ENCODE data around the gene SPON1. TPM values are rescaled to one million over a fixed set of nuclear protein-coding genes. Genes with fewer than 3 reads are reported as not detected.
A peak's percentile ranks its signal among the peaks of the same experiment; 100 is the strongest.
"Not testable (repeated sequence)": the region's sequence is repeated elsewhere in the genome, so short reads cannot be mapped to it uniquely, and the experiment has no call there.

The SPON1 gene
- polyA plus RNA-seq, result 71.8 TPM
- long read RNA-seq, donor 1, full-length matches to known transcripts, result 15 of 42 reads
- long read RNA-seq, donor 1, partial matches to known transcripts, result 27 of 42 reads
- long read RNA-seq, donor 1, other reads (novel, unspliced or antisense), result 0 of 42 reads
- long read RNA-seq, donor 2, full-length matches to known transcripts, result 11 of 82 reads
- long read RNA-seq, donor 2, partial matches to known transcripts, result 71 of 82 reads
- long read RNA-seq, donor 2, other reads (novel, unspliced or antisense), result 0 of 82 reads
- long read RNA-seq, donor 3, result 0 reads
- long read RNA-seq, donor 4, full-length matches to known transcripts, result 2 of 2 reads
- long read RNA-seq, donor 4, partial matches to known transcripts, result 0 of 2 reads
- long read RNA-seq, donor 4, other reads (novel, unspliced or antisense), result 0 of 2 reads
- long read RNA-seq, donor 5, full-length matches to known transcripts, result 6 of 13 reads
- long read RNA-seq, donor 5, partial matches to known transcripts, result 7 of 13 reads
- long read RNA-seq, donor 5, other reads (novel, unspliced or antisense), result 0 of 13 reads
- long read RNA-seq, donor 6, full-length matches to known transcripts, result 23 of 28 reads
- long read RNA-seq, donor 6, partial matches to known transcripts, result 5 of 28 reads
- long read RNA-seq, donor 6, other reads (novel, unspliced or antisense), result 0 of 28 reads
- long read RNA-seq, donor 7, full-length matches to known transcripts, result 3 of 3 reads
- long read RNA-seq, donor 7, partial matches to known transcripts, result 0 of 3 reads
- long read RNA-seq, donor 7, other reads (novel, unspliced or antisense), result 0 of 3 reads
- long read RNA-seq, donor 8, full-length matches to known transcripts, result 12 of 12 reads
- long read RNA-seq, donor 8, partial matches to known transcripts, result 0 of 12 reads
- long read RNA-seq, donor 8, other reads (novel, unspliced or antisense), result 0 of 12 reads
- long read RNA-seq, donor 9, full-length matches to known transcripts, result 18 of 18 reads
- long read RNA-seq, donor 9, partial matches to known transcripts, result 0 of 18 reads
- long read RNA-seq, donor 9, other reads (novel, unspliced or antisense), result 0 of 18 reads
- long read RNA-seq, donor 10, full-length matches to known transcripts, result 7 of 137 reads
- long read RNA-seq, donor 10, partial matches to known transcripts, result 130 of 137 reads
- long read RNA-seq, donor 10, other reads (novel, unspliced or antisense), result 0 of 137 reads
- long read RNA-seq, donor 11, full-length matches to known transcripts, result 12 of 23 reads
- long read RNA-seq, donor 11, partial matches to known transcripts, result 11 of 23 reads
- long read RNA-seq, donor 11, other reads (novel, unspliced or antisense), result 0 of 23 reads

DNA sequence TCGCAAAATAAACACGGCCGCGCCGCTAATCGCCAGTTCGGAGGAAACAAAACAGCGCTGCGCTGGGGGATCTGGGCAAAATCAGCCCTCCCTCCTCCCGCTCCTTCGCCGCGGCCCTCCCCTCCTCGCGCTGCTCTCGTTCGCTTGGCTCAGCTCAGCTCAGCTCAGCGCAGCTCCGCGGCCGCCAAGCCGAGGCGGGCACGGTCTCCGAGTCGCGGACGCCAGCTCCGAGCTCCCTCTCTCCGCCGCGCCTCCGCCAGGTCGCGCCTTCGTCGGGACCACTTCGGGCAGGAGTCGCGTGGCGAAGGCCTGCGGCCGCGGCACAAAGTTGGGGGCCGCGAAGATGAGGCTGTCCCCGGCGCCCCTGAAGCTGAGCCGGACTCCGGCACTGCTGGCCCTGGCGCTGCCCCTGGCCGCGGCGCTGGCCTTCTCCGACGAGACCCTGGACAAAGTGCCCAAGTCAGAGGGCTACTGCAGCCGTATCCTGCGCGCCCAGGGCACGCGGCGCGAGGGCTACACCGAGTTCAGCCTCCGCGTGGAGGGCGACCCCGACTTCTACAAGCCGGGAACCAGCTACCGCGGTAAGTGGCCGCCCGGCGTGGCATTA, at the start of gene SPON1:
Gene SPON1 (plus strand): TSS at position 162 of the 607 bp plus-strand sequence. CDS start 182 bp downstream, at position 344.
- Histone ChIP-seq H3K9me3 (ENCODE audit: control insufficient read depth, low read depth, low read length) (no peaks in the 10 kb centered on the region), H3K4me3 (ENCODE audit: low read length) (peak within 1 kb of the TSS; percentile 68), H3K4me1 (ENCODE audit: control insufficient read depth, insufficient read depth, low read length) (peaks cover 26% of the 10 kb centered on the region), H3K27ac (ENCODE audit: low read length) (peak within 1 kb of the TSS; percentile 85), H3K36me3 (ENCODE audit: control insufficient read depth, insufficient read depth, low read length) (no peaks in the 10 kb centered on the region), H3K27me3 (ENCODE audit: control insufficient read depth, insufficient read depth, low read length) (peaks cover 6% of the 10 kb centered on the region)
- DNase-seq, result peak; percentile 56 to 82
- no CpG with 5 or more reads among the region's 74 CpGs for WGBS (ENCODE audit: insufficient coverage, low lambda C conversion rate)

DNA sequence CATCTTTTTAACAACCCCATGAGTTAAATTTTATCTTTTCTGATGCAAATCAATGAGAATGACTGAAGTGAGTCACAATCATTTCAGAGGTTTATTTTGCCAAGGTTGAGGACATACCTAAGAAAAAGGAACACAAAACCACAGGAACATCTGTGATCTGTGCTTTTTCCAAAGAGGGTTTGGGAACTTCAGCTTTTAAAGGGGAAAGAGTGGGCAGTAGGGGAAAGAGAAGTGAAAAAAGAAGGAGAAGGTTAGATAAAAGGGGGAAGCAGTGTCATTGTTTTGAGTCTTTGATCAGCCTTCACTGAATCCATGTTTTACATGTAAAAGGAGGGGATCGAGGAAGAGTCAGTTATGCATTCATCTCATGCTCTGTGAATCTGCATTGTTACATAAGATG, 45.3 kb upstream of the SPON1 start:
- Histone ChIP-seq H3K4me1 (ENCODE audit: control insufficient read depth, insufficient read depth, low read length) (no peaks in the 10 kb centered on the region), H3K27me3 (ENCODE audit: control insufficient read depth, insufficient read depth, low read length) (no peaks in the 10 kb centered on the region), H3K36me3 (ENCODE audit: control insufficient read depth, insufficient read depth, low read length) (no peaks in the 10 kb centered on the region), H3K4me3 (ENCODE audit: low read length) (no peak overlapping the region), H3K27ac (ENCODE audit: low read length) (no peak overlapping the region), H3K9me3 (ENCODE audit: control insufficient read depth, low read depth, low read length) (no peaks in the 10 kb centered on the region)
- DNase-seq, result no peak
- WGBS (ENCODE audit: insufficient coverage, low lambda C conversion rate), result no CpG with 5 or more reads among the region's 1 CpG

DNA sequence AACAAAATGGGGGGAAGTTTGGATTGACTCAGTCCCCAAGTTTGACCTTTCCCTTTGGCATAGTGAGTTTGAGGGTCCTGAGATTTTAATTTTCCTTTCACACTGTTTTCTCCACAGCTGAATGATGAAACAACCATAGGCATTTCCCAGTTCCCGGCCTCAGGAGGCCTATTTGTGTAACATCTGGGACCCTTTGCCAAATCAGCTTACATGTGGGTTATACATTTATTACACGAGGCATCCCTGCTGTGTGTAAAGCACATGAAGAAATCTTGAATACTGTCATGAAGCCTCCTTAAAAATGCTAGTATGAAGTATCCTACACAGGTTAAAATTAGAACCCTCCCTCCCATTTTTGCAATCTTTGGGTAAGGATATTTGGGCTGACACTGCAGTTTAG, 44.6 kb upstream of the SPON1 start:
- no CpG with 5 or more reads among the region's 2 CpGs for WGBS (ENCODE audit: insufficient coverage, low lambda C conversion rate)
- H3K27me3 ChIP-seq (ENCODE audit: control insufficient read depth, insufficient read depth, low read length), result no peaks in the 10 kb centered on the region
- DNase-seq, result no peak
- no peak overlapping the region for H3K4me3 ChIP-seq (ENCODE audit: low read length)
- no peaks in the 10 kb centered on the region for H3K36me3 ChIP-seq (ENCODE audit: control insufficient read depth, insufficient read depth, low read length)
- H3K4me1 ChIP-seq (ENCODE audit: control insufficient read depth, insufficient read depth, low read length), result no peaks in the 10 kb centered on the region
- H3K9me3 ChIP-seq (ENCODE audit: control insufficient read depth, low read depth, low read length), result no peaks in the 10 kb centered on the region
- no peak overlapping the region for H3K27ac ChIP-seq (ENCODE audit: low read length)

DNA sequence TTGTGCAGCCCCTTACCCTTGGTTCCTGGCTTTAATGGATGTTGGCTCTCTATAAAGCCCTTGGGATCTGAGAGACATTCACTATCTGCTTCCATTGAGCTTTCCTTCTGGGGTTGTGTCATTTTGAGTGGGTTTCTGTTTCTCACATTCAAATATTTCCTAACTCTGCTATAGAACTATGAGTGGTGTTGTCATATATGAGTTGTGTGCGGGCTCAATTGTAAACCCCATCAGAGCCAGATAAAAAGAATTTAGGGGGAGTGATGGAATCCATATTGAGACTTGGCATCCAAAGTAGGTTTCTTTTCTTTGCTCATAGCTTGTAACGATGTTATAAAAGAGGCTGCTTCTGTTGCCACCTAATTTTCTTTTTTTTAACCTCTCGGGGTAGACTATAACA, 41.8 kb upstream of the SPON1 start:
- Histone ChIP-seq H3K9me3 (ENCODE audit: control insufficient read depth, low read depth, low read length) (no peaks in the 10 kb centered on the region), H3K4me3 (ENCODE audit: low read length) (no peak overlapping the region), H3K36me3 (ENCODE audit: control insufficient read depth, insufficient read depth, low read length) (no peaks in the 10 kb centered on the region), H3K4me1 (ENCODE audit: control insufficient read depth, insufficient read depth, low read length) (no peaks in the 10 kb centered on the region), H3K27me3 (ENCODE audit: control insufficient read depth, insufficient read depth, low read length) (no peaks in the 10 kb centered on the region), H3K27ac (ENCODE audit: low read length) (no peak overlapping the region)
- WGBS (ENCODE audit: insufficient coverage, low lambda C conversion rate), result no CpG with 5 or more reads among the region's 3 CpGs
- no peak for DNase-seq

DNA sequence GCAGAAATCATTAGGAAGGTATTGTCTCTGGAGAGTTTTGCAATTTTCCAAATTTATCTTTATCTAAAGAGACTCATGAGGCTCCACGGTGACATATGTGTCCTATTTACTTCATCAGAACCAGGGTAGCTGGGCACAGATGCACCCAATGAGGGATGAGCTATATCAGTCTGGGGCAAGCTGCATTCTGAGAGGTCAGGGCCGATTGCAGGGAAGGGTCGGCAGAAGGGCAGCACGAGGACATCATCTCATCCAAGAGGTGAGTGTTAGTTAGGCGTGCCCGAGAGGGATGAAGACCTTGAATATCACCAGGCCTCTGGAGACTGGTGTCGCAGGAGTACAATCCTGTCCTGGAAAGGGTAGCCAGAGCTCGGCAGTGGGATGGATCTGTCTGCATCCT, 41.0 kb upstream of the SPON1 start:
- DNase-seq, result no peak
- no CpG with 5 or more reads among the region's 8 CpGs for WGBS (ENCODE audit: insufficient coverage, low lambda C conversion rate)

DNA sequence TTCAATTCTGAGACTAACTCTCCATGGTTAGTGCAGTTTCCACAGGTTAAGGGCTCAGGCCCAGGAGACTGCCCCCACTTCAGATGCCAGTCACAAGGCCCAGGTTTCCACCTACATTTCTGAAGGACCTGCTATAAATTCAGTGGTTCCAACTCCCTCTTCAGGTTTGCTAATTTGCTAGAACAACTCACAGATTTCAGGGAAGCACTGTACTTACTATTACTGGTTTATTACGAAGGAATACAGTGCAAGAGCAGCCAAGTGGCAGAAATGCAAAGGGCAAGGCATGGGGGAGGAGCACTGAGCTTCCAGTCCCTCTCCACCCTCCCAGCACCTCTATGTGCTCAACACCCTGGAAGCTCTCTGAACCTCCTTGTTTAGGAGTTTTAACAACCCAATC, 39.3 kb upstream of the SPON1 start:
- no CpG with 5 or more reads among the region's 1 CpG for WGBS (ENCODE audit: insufficient coverage, low lambda C conversion rate)

More for the DNA sequence above, 41.0 kb upstream of the SPON1 start:
- H3K27ac ChIP-seq (ENCODE audit: low read length), result no peak overlapping the region
- H3K4me1 ChIP-seq (ENCODE audit: control insufficient read depth, insufficient read depth, low read length), result no peaks in the 10 kb centered on the region
- no peaks in the 10 kb centered on the region for H3K27me3 ChIP-seq (ENCODE audit: control insufficient read depth, insufficient read depth, low read length)
- no peak overlapping the region for H3K4me3 ChIP-seq (ENCODE audit: low read length)
- no peaks in the 10 kb centered on the region for H3K36me3 ChIP-seq (ENCODE audit: control insufficient read depth, insufficient read depth, low read length)
- no peaks in the 10 kb centered on the region for H3K9me3 ChIP-seq (ENCODE audit: control insufficient read depth, low read depth, low read length)

GRCh38 chr11:13923716-13924650, 38.5 kb upstream of the SPON1 start:
- Histone ChIP-seq H3K4me3 (ENCODE audit: low read length) (no peak overlapping the region), H3K36me3 (ENCODE audit: control insufficient read depth, insufficient read depth, low read length) (no peaks in the 10 kb centered on the region), H3K4me1 (ENCODE audit: control insufficient read depth, insufficient read depth, low read length) (no peaks in the 10 kb centered on the region), H3K27me3 (ENCODE audit: control insufficient read depth, insufficient read depth, low read length) (no peaks in the 10 kb centered on the region), H3K27ac (ENCODE audit: low read length) (no peak overlapping the region), H3K9me3 (ENCODE audit: control insufficient read depth, low read depth, low read length) (no peaks in the 10 kb centered on the region)
- 64% methylated on average over 4 of the region's 8 CpGs for WGBS (ENCODE audit: insufficient coverage, low lambda C conversion rate)
- no peak for DNase-seq

More for the DNA sequence above, 39.3 kb upstream of the SPON1 start:
- Histone ChIP-seq H3K27ac (ENCODE audit: low read length) (no peak overlapping the region), H3K4me1 (ENCODE audit: control insufficient read depth, insufficient read depth, low read length) (no peaks in the 10 kb centered on the region), H3K27me3 (ENCODE audit: control insufficient read depth, insufficient read depth, low read length) (no peaks in the 10 kb centered on the region), H3K36me3 (ENCODE audit: control insufficient read depth, insufficient read depth, low read length) (no peaks in the 10 kb centered on the region), H3K9me3 (ENCODE audit: control insufficient read depth, low read depth, low read length) (no peaks in the 10 kb centered on the region), H3K4me3 (ENCODE audit: low read length) (no peak overlapping the region)
- no peak for DNase-seq

DNA sequence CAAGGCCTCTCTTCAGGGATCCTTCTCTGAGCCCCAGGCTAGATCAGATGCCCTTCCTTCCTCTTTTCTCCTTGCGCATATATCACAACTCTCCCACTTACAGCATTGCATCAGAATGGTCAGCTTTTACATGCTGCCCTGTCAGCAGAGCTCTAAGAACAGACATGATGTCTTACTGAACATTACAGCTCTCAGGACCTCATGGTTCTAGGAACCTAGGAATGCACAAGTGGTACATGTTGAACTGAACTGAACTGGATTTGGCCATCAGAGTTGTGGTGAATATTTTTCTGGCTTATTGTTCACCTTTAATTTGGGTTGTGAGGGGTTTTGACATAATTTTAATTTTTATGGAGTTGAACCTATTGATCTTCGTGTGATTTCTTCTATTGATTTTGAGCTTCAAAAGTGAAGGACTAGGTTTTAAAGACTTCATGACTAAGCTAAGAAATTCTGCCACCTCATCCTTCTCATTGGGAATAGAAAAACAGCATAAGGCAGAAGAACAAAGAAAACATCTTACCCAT, 37.7 kb upstream of the SPON1 start:
- no peaks in the 10 kb centered on the region for H3K4me1 ChIP-seq (ENCODE audit: control insufficient read depth, insufficient read depth, low read length)
- no peaks in the 10 kb centered on the region for H3K27me3 ChIP-seq (ENCODE audit: control insufficient read depth, insufficient read depth, low read length)
- H3K36me3 ChIP-seq (ENCODE audit: control insufficient read depth, insufficient read depth, low read length), result no peaks in the 10 kb centered on the region
- H3K4me3 ChIP-seq (ENCODE audit: low read length), result no peak overlapping the region
- no peak overlapping the region for H3K27ac ChIP-seq (ENCODE audit: low read length)
- no peaks in the 10 kb centered on the region for H3K9me3 ChIP-seq (ENCODE audit: control insufficient read depth, low read depth, low read length)
- WGBS (ENCODE audit: insufficient coverage, low lambda C conversion rate), result 89% methylated on average over 1 of the region's 2 CpGs
- DNase-seq, result no peak

DNA sequence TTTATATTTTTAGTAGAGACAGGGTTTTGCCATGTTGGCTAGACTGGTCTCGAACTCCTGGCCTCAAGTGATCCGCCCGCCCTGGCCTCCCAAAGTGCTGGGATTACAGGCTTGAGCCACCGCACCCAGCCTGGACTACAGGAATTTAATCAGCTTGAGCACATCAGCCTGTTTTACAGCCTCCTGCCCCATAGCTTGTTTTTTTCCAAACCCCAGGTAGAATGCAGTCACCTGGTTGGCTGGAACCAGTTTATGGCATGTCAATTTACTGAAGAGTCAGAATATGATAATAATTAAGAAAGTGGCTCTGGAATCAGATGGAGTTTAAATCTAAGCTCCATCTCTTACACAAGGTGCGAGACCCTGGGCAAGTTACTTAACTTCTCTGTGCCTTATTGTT, 36.2 kb upstream of the SPON1 start:
- DNase-seq, result peak; percentile 33 to 56
- H3K27ac ChIP-seq (ENCODE audit: low read length); H3K4me3 ChIP-seq (ENCODE audit: low read length); H3K36me3 ChIP-seq (ENCODE audit: control insufficient read depth, insufficient read depth, low read length); H3K27me3 ChIP-seq (ENCODE audit: control insufficient read depth, insufficient read depth, low read length); H3K4me1 ChIP-seq (ENCODE audit: control insufficient read depth, insufficient read depth, low read length); H3K9me3 ChIP-seq (ENCODE audit: control insufficient read depth, low read depth, low read length): not testable (repeated sequence)
- WGBS (ENCODE audit: insufficient coverage, low lambda C conversion rate), result no CpG with 5 or more reads among the region's 5 CpGs
